H1 (cell line): ENCODE data around the gene SLC6A8.

ENCODE experiments used
- CBX5 ChIP-seq: fragments of 300-800, 300-1000 bp; sonication (generic); IDR thresholded peaks from 2 replicates; pipeline ENCODE4 v1.7.1; 2016; ENCODE audit warnings: antibody characterized with exemption, low read length, low read depth
- KDM1A ChIP-seq: fragments of 200-600, 300-600 bp; sonication (generic); IDR thresholded peaks from 2 replicates; pipeline ENCODE4 v1.7.1; 2016; ENCODE audit warnings: mild to moderate bottlenecking, low read length, borderline replicate concordance
- NANOG ChIP-seq: IDR thresholded peaks from 2 replicates; pipeline ENCODE4 v1.6.1; 2011; ENCODE audit warnings: low read length, low read depth, mild to moderate bottlenecking, inconsistent platforms; ENCODE audit not compliant: insufficient read depth, poor library complexity, severe bottlenecking
- PHF8 ChIP-seq: fragments of 200-600 bp; sonication (generic); conservative IDR thresholded peaks from 2 replicates; pipeline ENCODE4 v1.7.1; 2012; ENCODE audit warnings: low read depth, mild to moderate bottlenecking, inconsistent platforms, low read length, moderate library complexity
- POLR2A ChIP-seq, 2 experiments: IDR thresholded peaks; 1 replicate in 1 of 2; 2 replicates in 1 of 2; pipeline ENCODE4 v1.6.1; 2011; ENCODE audit warnings: low read depth in 2 of 2, low read length in 2 of 2, mild to moderate bottlenecking in 2 of 2; ENCODE audit errors: control extremely low read depth in 1 of 2
- POLR2AphosphoS5 ChIP-seq: IDR thresholded peaks from 2 replicates; pipeline ENCODE4 v1.6.1; 2011; ENCODE audit warnings: low read depth, low read length
- RAD21 ChIP-seq, 2 experiments: IDR thresholded peaks in 1 of 2; conservative IDR thresholded peaks in 1 of 2; 2 replicates each; pipeline ENCODE4 v1.6.1; 2011; ENCODE audit warnings: low read depth in 2 of 2, low read length in 2 of 2, improper control_type of control experiment in 1 of 2, inconsistent platforms in 1 of 2, mild to moderate bottlenecking in 1 of 2, moderate library complexity in 1 of 2
- TCF12 ChIP-seq: IDR thresholded peaks from 2 replicates; pipeline ENCODE4 v1.6.1; 2011; ENCODE audit warnings: low read depth, mild to moderate bottlenecking, low read length
- TF ChIP-seq, protein P1 (sequence below), 3 experiments: IDR thresholded peaks; 1 replicate in 2 of 3; 2 replicates in 1 of 3; pipeline versions ENCODE4 v1.5.1 to v1.6.1; 2011; ENCODE audit warnings: low read length in 3 of 3, mild to moderate bottlenecking in 3 of 3, inconsistent platforms in 2 of 3, low read depth in 1 of 3, moderate library complexity in 1 of 3; ENCODE audit not compliant: insufficient read depth in 1 of 3; ENCODE audit errors: control extremely low read depth in 1 of 3
- TF ChIP-seq, protein P2 (sequence below): IDR thresholded peaks from 2 replicates; pipeline ENCODE4 v1.6.1; 2011; ENCODE audit warnings: low read length, improper control_type of control experiment
- TF ChIP-seq, protein P3 (sequence below): IDR thresholded peaks from 2 replicates; pipeline ENCODE4 v1.6.1; 2012; ENCODE audit warnings: low read length, inconsistent platforms

DNA sequence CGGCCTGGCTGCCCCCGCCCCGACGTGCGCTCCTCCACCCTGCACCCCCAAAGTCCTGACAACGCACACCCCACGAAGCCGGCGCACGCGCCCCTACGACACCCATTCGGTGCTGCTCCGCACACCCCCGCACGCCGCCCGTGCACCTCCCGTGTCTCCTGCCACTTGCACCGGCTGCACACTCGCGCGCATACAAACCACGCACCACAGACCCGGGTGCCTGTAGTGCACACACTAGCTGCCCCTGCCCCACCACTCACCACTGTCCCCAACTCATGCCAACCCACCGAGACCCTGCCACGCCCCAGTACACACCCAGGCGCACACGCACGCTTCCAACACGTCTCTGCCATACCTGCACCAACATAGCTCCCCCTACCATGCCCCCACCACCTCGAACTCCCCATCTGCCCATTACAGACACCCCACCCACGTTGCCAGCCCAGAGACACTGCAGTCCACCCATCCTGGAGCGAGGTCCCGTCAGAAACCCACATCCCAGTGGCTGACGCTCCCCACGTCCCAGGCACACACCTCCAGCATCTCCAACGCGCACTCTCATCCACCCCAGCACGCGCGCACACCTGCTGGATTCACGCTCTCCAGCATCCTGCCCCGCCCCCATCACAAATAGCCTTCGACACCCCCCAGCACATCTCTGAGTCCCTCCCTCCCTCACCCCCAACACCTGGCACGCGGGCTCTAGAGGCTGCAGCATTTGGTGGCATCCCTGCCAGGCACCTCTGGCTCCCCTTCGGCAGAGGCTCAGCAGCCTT is 44.9 kb upstream of the SLC6A8 start:
- TF ChIP-seq KDM1A (no peak), RAD21 (IDR thresholded peaks at IDR 0.05 in 1 of 2, conservative IDR thresholded peaks at IDR 0.05 in 1 of 2; ENCODE audit: low read depth in 2 of 2, low read length in 2 of 2) (no peak), POLR2AphosphoS5 (no peak), NANOG (no peak), CBX5 (no peak), POLR2A (IDR thresholded peaks at IDR 0.05; ENCODE audit: control extremely low read depth in 1 of 2, low read depth in 2 of 2, low read length in 2 of 2) (no peak), TCF12 (no peak), PHF8 (no peak)
- TF ChIP-seq, protein P1, sequence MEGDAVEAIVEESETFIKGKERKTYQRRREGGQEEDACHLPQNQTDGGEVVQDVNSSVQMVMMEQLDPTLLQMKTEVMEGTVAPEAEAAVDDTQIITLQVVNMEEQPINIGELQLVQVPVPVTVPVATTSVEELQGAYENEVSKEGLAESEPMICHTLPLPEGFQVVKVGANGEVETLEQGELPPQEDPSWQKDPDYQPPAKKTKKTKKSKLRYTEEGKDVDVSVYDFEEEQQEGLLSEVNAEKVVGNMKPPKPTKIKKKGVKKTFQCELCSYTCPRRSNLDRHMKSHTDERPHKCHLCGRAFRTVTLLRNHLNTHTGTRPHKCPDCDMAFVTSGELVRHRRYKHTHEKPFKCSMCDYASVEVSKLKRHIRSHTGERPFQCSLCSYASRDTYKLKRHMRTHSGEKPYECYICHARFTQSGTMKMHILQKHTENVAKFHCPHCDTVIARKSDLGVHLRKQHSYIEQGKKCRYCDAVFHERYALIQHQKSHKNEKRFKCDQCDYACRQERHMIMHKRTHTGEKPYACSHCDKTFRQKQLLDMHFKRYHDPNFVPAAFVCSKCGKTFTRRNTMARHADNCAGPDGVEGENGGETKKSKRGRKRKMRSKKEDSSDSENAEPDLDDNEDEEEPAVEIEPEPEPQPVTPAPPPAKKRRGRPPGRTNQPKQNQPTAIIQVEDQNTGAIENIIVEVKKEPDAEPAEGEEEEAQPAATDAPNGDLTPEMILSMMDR (IDR thresholded peaks at IDR 0.05; ENCODE audit: control extremely low read depth in 1 of 3, insufficient read depth in 1 of 3, low read depth in 1 of 3, low read length in 3 of 3), result no peak
- TF ChIP-seq, protein P2, sequence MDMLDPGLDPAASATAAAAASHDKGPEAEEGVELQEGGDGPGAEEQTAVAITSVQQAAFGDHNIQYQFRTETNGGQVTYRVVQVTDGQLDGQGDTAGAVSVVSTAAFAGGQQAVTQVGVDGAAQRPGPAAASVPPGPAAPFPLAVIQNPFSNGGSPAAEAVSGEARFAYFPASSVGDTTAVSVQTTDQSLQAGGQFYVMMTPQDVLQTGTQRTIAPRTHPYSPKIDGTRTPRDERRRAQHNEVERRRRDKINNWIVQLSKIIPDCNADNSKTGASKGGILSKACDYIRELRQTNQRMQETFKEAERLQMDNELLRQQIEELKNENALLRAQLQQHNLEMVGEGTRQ, result no peak
- TF ChIP-seq, protein P3, sequence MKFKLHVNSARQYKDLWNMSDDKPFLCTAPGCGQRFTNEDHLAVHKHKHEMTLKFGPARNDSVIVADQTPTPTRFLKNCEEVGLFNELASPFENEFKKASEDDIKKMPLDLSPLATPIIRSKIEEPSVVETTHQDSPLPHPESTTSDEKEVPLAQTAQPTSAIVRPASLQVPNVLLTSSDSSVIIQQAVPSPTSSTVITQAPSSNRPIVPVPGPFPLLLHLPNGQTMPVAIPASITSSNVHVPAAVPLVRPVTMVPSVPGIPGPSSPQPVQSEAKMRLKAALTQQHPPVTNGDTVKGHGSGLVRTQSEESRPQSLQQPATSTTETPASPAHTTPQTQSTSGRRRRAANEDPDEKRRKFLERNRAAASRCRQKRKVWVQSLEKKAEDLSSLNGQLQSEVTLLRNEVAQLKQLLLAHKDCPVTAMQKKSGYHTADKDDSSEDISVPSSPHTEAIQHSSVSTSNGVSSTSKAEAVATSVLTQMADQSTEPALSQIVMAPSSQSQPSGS, result no peak
